CD4-positive, CD25-positive, alpha-beta regulatory T cell (primary cell): ENCODE data around the gene PAQR7. TPM values are rescaled to one million over a fixed set of nuclear protein-coding genes. Genes with fewer than 3 reads are reported as not detected.

Experiments
- ATAC-seq, 2 donors: fragments of 150-1000 bp; cut with Tn5 transposase; one replicate each; pipeline ENCODE4 v1.10.0; 2021; ENCODE audit warnings: low read depth in 2 of 2, moderate number of reproducible peaks in 2 of 2, moderate library complexity in 1 of 2
- DNase-seq, 3 donors: peaks; one replicate each; pipeline versions ENCODE4 v3.0.0 to v3.0.0-alpha.2; 2012 to 2022; ENCODE audit warnings: mixed read lengths in 1 of 3
- H3K27ac ChIP-seq: one replicate; pipeline ENCODE4 v1.7.0; 2013; ENCODE audit warnings: mild to moderate bottlenecking, low read length; ENCODE audit not compliant: insufficient read depth, poor library complexity, severe bottlenecking
- H3K27me3 ChIP-seq: one replicate; pipeline ENCODE4 v1.7.0; 2013; ENCODE audit warnings: low read length; ENCODE audit not compliant: control insufficient read depth, insufficient read depth
- H3K36me3 ChIP-seq: one replicate; pipeline ENCODE4 v1.7.0; 2013; ENCODE audit warnings: mild to moderate bottlenecking, low read length, moderate library complexity; ENCODE audit not compliant: control insufficient read depth, insufficient read depth
- H3K4me1 ChIP-seq: 2 replicates; pipeline ENCODE4 v1.7.0; 2013; ENCODE audit warnings: mild to moderate bottlenecking, low read length; ENCODE audit not compliant: insufficient read depth, control insufficient read depth, poor library complexity, severe bottlenecking
- H3K4me3 ChIP-seq: one replicate; pipeline ENCODE4 v1.7.0; 2013; ENCODE audit warnings: low read depth, mild to moderate bottlenecking, low read length, moderate library complexity
- H3K9me3 ChIP-seq, 2 experiments: 1 replicate in 1 of 2; 2 replicates in 1 of 2; pipeline ENCODE4 v1.7.0; 2013; ENCODE audit warnings: low read length in 2 of 2, mild to moderate bottlenecking in 1 of 2, moderate library complexity in 1 of 2; ENCODE audit not compliant: control insufficient read depth in 2 of 2
- H3K27ac Mint-ChIP-seq, 3 donors: one replicate each; pipeline ENCODE4 v1.8.0; 2020 to 2022; ENCODE audit warnings: mild to moderate bottlenecking in 3 of 3, mixed read lengths in 3 of 3, moderate library complexity in 2 of 3
- H3K27me3 Mint-ChIP-seq: one replicate; pipeline ENCODE4 v1.8.0; 2022; ENCODE audit warnings: mild to moderate bottlenecking, mixed read lengths
- H3K36me3 Mint-ChIP-seq: one replicate; pipeline ENCODE4 v1.8.0; 2020; ENCODE audit warnings: mixed read lengths
- H3K4me1 Mint-ChIP-seq, 4 donors: one replicate each; pipeline ENCODE4 v1.8.0; 2020 to 2022; ENCODE audit warnings: mixed read lengths in 4 of 4, mild to moderate bottlenecking in 1 of 4
- H3K4me3 Mint-ChIP-seq, 4 donors: one replicate each; pipeline ENCODE4 v1.8.0; 2020 to 2022; ENCODE audit warnings: mild to moderate bottlenecking in 4 of 4, mixed read lengths in 4 of 4, moderate library complexity in 3 of 4
- H3K9me3 Mint-ChIP-seq, 7 donors: one replicate each; pipeline ENCODE4 v1.8.0; 2020 to 2022; ENCODE audit warnings: mixed read lengths in 7 of 7, mild to moderate bottlenecking in 3 of 7, moderate library complexity in 2 of 7
- polyA plus RNA-seq, 4 donors: library from polyadenylated mRNA; unstranded; fragments of 300-500 nt; fragmentation: Illumina TruSeq; gene quantifications; one replicate each; pipeline ENCODE4 v1.2.3, GENCODE V29; 2021
- total RNA-seq: library from RNA; stranded (reverse); gene quantifications from one replicate; pipeline ENCODE4 v1.2.3, GENCODE V29; 2022

The PAQR7 gene
- total and polyA plus RNA-seq, 5 donors from 2014 or later: 0.24 to 1.6 (median 0.42) TPM; not detected in 2

DNA sequence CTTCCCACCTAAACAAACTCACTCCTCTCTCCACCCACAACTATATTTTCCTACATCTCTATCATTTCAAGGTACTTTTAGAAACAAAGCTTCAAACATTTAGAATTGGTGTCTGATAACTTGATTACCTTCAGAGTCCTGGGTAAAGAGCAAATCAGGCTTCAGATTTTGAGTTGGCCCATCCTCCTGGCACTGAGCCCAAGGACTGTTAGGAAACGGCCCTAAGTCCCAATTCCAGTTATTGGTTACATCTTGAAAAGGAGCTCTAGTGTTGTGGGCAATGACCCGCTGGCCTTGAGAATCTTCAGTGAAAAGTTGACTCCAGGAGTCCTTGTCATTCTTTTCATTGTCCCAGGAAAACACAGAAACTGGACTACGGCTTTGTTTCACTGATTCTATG lies 40.6 kb downstream of the PAQR7 start:
- H3K27me3 ChIP-seq: no peaks in the 10 kb centered on the region
- H3K9me3 ChIP-seq: peaks cover 0 to 1% of the 10 kb centered on the region in 2 experiments
- H3K36me3 ChIP-seq: peaks cover 40% of the 10 kb centered on the region
- Mint-ChIP-seq H3K36me3 (peaks cover 20% of the 10 kb centered on the region), H3K27me3 (no peaks in the 10 kb centered on the region), H3K4me3 (no peak overlapping the region), H3K9me3 (peaks cover 0 to 4% (median 0%) of the 10 kb centered on the region in 7 donors), H3K4me1 (peaks cover 5 to 10% (median 6%) of the 10 kb centered on the region in 4 donors), H3K27ac (peak overlapping the region in 2 of 3 donors; percentile 42 to 57)
- ATAC-seq (no peak), DNase-seq (no peak)
- no peak overlapping the region for H3K4me3 ChIP-seq
- no peaks in the 10 kb centered on the region for H3K4me1 ChIP-seq
- H3K27ac ChIP-seq: no peak overlapping the region

DNA sequence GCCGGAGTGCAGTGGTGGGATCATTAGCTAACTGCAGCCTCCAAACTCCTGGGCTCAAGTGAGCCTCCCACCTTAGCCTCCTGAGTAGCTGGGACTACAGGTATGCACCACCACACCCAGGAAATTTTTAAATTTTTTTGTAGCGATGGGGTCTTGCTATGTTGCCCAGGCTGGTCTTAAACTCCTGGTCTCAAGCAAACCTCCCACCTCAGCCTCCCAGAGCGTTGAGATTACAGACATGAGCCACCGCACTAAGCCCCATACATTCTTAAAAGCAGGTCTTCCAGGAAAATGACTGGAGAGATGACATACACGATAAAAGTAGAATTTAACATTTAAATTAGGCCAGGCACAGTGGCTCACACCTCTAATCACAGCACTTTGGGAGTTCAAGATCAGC lies 42.4 kb downstream of the PAQR7 start:
- H3K9me3 Mint-ChIP-seq: no peaks in the 10 kb centered on the region
- H3K27me3 ChIP-seq: no peaks in the 10 kb centered on the region
- no peaks in the 10 kb centered on the region for H3K27me3 Mint-ChIP-seq
- H3K4me1 Mint-ChIP-seq: peaks cover 5 to 10% (median 6%) of the 10 kb centered on the region in 4 donors
- no peak overlapping the region for H3K4me3 Mint-ChIP-seq
- H3K36me3 Mint-ChIP-seq: peaks cover 31% of the 10 kb centered on the region
- no peak overlapping the region for H3K27ac ChIP-seq
- no peak for DNase-seq
- H3K4me3 ChIP-seq: no peak overlapping the region
- no peaks in the 10 kb centered on the region for H3K4me1 ChIP-seq
- no peak overlapping the region for H3K27ac Mint-ChIP-seq
- no peaks in the 10 kb centered on the region for H3K9me3 ChIP-seq
- no peak for ATAC-seq
- H3K36me3 ChIP-seq: peaks cover 56% of the 10 kb centered on the region

DNA sequence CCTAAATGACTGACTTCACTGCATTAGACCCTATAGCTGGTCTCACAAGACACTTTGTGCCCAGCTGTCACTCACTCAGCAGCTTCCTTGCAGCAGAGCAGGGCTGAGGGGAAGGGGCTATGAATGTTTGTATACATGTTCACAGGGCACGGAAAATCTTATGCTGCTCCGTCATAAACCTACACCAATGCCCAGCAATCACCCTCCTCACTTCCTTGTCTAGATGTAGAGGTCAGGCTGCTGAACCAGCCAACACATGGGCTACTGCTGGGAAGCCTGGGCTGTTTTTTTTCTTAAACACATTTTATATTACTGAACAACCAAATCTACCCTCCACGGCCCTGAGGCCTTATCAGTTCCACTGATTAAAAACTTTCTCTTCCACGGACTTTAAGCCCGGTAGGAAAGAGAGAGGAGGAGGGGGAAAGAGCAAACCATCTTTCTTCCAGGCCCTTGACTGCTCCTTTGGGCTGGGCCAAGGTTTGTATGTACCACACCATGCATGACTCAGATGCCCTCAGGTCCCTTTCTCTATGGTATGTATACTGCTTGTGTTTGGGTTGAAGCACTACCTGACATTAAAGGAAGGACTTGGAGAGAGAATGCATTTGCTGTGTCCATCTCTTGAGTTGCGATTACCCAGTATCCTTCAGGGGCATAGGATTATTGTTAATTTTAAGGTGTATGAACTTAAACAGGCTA lies 43.0 kb downstream of the PAQR7 start:
- DNase-seq: no peak
- Mint-ChIP-seq H3K27me3 (no peaks in the 10 kb centered on the region), H3K27ac (no peak overlapping the region), H3K4me1 (peaks cover 3 to 12% (median 9%) of the 10 kb centered on the region in 4 donors), H3K4me3 (no peak overlapping the region), H3K9me3 (no peaks in the 10 kb centered on the region), H3K36me3 (peaks cover 37% of the 10 kb centered on the region)
- H3K27me3 ChIP-seq: no peaks in the 10 kb centered on the region
- H3K4me3 ChIP-seq: no peak overlapping the region
- no peak for ATAC-seq
- H3K27ac ChIP-seq: no peak overlapping the region
- peaks cover 61% of the 10 kb centered on the region for H3K36me3 ChIP-seq
- no peaks in the 10 kb centered on the region for H3K9me3 ChIP-seq
- no peaks in the 10 kb centered on the region for H3K4me1 ChIP-seq

DNA sequence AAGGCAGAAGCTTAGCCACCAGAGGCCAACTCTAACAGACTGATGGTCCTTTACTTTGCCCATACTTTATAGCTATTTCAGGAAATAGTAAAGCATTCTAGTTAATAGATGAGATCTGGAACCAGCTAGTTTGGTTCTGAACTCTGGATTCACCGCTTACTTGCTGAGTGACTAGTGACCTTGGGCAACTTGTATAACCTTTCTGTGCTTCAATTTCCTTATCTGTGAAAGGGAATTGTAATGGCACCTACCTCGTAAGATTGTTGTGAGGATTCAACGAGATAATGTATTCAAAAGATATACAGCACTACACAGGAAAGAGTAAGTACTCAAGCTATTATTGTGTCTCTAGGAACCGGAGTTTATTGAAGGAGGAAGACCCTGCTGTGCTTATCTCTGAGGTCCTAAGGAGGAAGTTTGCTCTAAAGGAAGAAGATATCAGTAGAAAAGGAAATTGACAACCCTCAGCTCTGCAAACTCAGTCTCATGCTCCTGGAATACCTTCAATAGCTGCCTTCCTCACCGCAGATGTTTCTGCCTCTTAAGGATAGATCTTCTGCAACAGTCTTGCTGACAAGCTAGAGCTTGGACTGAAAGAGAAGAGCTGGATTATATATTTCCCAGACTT lies 43.8 kb downstream of the PAQR7 start:
- H3K27ac Mint-ChIP-seq: peak overlapping the region in 1 of 3 donors; percentile 54
- no peak for DNase-seq
- H3K4me1 Mint-ChIP-seq: peaks cover 0 to 9% (median 5%) of the 10 kb centered on the region in 4 donors
- H3K27me3 ChIP-seq: no peaks in the 10 kb centered on the region
- H3K9me3 ChIP-seq: no peaks in the 10 kb centered on the region
- H3K9me3 Mint-ChIP-seq: no peaks in the 10 kb centered on the region
- no peaks in the 10 kb centered on the region for H3K27me3 Mint-ChIP-seq
- H3K4me3 Mint-ChIP-seq: no peak overlapping the region
- no peaks in the 10 kb centered on the region for H3K4me1 ChIP-seq
- no peak for ATAC-seq
- H3K4me3 ChIP-seq: no peak overlapping the region
- H3K36me3 Mint-ChIP-seq: peaks cover 37% of the 10 kb centered on the region
- peaks cover 68% of the 10 kb centered on the region for H3K36me3 ChIP-seq
- no peak overlapping the region for H3K27ac ChIP-seq

DNA sequence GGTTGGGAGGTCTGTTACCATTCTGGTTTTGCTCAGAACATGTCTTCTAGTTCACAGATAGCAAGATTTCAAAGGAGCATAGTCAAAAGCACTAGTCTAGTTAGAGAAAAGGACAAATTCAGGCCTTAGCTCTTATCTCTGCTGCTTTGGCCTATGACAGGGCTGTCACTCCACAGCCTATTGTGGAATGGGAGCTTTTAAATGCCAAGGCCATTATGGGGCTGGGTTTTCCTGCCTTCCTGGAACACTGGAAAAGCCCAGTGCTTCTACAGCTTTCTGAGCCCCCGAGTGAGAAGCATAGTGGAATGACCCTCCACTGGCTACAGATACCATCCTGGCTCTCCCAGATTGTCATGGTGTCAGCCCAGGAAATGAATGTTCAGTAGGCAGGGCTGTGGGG lies 46.5 kb downstream of the PAQR7 start:
- Mint-ChIP-seq H3K27ac (no peak overlapping the region), H3K36me3 (peaks cover 38% of the 10 kb centered on the region), H3K4me1 (peaks cover 0 to 10% (median 8%) of the 10 kb centered on the region in 4 donors), H3K27me3 (no peaks in the 10 kb centered on the region), H3K4me3 (no peak overlapping the region), H3K9me3 (no peaks in the 10 kb centered on the region)
- Histone ChIP-seq H3K9me3 (no peaks in the 10 kb centered on the region), H3K27ac (no peak overlapping the region), H3K4me1 (no peaks in the 10 kb centered on the region), H3K27me3 (no peaks in the 10 kb centered on the region), H3K4me3 (no peak overlapping the region), H3K36me3 (peaks cover 76% of the 10 kb centered on the region)
- DNase-seq (no peak), ATAC-seq (no peak)

DNA sequence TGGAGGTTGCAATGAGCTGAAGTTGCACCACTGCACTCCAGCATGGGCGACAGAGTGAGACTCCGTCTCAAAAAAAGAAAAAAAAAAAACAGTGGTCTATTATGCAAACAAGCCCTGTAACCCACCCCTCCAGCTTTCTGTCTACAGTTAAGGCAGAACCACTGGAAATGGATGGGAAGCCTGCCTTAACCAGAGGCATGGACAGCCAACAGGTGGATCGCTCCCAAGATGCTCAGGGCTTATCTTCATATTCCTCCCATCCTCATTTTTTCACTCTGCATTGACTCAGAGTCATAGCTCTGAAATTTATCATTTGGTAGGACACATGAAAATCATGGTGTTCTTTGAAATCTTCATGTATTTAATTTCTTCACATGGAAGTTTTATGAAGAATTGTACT lies 47.0 kb downstream of the PAQR7 start:
- Mint-ChIP-seq H3K27me3 (no peaks in the 10 kb centered on the region), H3K9me3 (no peaks in the 10 kb centered on the region), H3K4me1 (peaks cover 0 to 11% (median 8%) of the 10 kb centered on the region in 4 donors), H3K36me3 (peaks cover 38% of the 10 kb centered on the region), H3K27ac (no peak overlapping the region), H3K4me3 (no peak overlapping the region)
- Histone ChIP-seq H3K36me3 (peaks cover 71% of the 10 kb centered on the region), H3K27me3 (no peaks in the 10 kb centered on the region), H3K27ac (no peak overlapping the region), H3K4me1 (no peaks in the 10 kb centered on the region), H3K4me3 (no peak overlapping the region), H3K9me3 (no peaks in the 10 kb centered on the region)
- ATAC-seq: no peak
- no peak for DNase-seq

DNA sequence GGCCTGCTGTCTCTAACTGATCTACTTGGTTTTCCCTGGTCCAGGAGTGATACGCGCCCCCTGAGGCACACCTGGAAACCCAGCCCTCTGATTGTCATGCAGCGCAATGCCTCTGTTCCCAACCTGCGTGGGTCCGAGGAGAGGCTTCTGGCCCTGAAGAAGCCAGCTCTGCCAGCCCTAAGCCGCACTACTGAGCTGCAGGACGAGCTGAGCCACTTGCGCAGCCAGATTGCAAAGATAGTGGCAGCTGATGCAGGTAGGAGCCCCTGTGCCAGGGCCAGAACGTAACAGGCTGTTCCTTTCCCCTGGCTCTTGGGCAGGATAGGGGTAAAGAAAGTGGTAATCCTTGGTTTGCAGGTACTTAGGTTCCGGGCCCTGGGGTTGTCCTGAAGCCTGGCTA lies 48.9 kb downstream of the PAQR7 start:
- no peak overlapping the region for H3K27ac ChIP-seq
- peaks cover 4 to 14% (median 12%) of the 10 kb centered on the region in 4 donors for H3K4me1 Mint-ChIP-seq
- no peaks in the 10 kb centered on the region for H3K27me3 ChIP-seq
- ATAC-seq: no peak
- peaks cover 52% of the 10 kb centered on the region for H3K36me3 ChIP-seq
- DNase-seq: no peak
- no peaks in the 10 kb centered on the region for H3K9me3 Mint-ChIP-seq
- H3K9me3 ChIP-seq: no peaks in the 10 kb centered on the region
- no peak overlapping the region for H3K27ac Mint-ChIP-seq
- no peak overlapping the region for H3K4me3 Mint-ChIP-seq
- no peak overlapping the region for H3K4me3 ChIP-seq
- H3K4me1 ChIP-seq: peaks cover 4% of the 10 kb centered on the region
- no peaks in the 10 kb centered on the region for H3K27me3 Mint-ChIP-seq
- peaks cover 36% of the 10 kb centered on the region for H3K36me3 Mint-ChIP-seq

DNA sequence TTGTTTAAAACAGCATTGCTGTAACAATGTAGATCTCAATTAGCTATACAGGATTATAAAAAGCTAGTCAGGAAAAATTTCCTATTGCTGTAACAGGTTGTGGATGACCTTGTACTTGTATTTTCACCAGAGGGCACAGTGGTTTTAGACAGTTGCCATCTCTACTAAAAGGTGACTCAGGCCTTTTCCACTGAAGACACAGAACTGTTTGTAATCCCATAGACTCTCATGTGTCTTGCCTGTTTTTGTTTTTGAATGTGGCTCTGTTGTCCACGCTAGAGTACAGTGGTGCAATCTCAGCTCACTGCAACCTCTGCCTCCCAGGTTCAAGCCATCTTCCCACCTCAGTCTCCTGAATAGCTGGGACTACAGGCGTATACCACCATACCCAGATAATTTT lies 49.9 kb downstream of the PAQR7 start:
- no peak overlapping the region for H3K27ac Mint-ChIP-seq
- DNase-seq (no peak), ATAC-seq (no peak)
- no peaks in the 10 kb centered on the region for H3K9me3 Mint-ChIP-seq
- Histone ChIP-seq H3K4me1 (peaks cover 14% of the 10 kb centered on the region), H3K9me3 (no peaks in the 10 kb centered on the region), H3K27me3 (no peaks in the 10 kb centered on the region), H3K36me3 (peaks cover 43% of the 10 kb centered on the region), H3K27ac (no peak overlapping the region), H3K4me3 (no peak overlapping the region)
- peaks cover 30% of the 10 kb centered on the region for H3K36me3 Mint-ChIP-seq
- H3K27me3 Mint-ChIP-seq: no peaks in the 10 kb centered on the region
- H3K4me1 Mint-ChIP-seq: peaks cover 11 to 22% (median 18%) of the 10 kb centered on the region in 4 donors
- H3K4me3 Mint-ChIP-seq: no peak overlapping the region
